Stimulated activated CD4-positive, alpha-beta T cell treated with anti-CD3 and anti-CD28 coated beads, Interleukin-15, amount 100 ng/mL, for 48 hours (primary cell): Measurements from ENCODE around the gene LTBP2.

Source experiments
- DNase-seq, 2 donors: peaks; one replicate each; pipeline ENCODE4 v3.0.0-alpha.2; 2020; ENCODE audit warnings: low read depth in 2 of 2

LTBP2 gene

DNA sequence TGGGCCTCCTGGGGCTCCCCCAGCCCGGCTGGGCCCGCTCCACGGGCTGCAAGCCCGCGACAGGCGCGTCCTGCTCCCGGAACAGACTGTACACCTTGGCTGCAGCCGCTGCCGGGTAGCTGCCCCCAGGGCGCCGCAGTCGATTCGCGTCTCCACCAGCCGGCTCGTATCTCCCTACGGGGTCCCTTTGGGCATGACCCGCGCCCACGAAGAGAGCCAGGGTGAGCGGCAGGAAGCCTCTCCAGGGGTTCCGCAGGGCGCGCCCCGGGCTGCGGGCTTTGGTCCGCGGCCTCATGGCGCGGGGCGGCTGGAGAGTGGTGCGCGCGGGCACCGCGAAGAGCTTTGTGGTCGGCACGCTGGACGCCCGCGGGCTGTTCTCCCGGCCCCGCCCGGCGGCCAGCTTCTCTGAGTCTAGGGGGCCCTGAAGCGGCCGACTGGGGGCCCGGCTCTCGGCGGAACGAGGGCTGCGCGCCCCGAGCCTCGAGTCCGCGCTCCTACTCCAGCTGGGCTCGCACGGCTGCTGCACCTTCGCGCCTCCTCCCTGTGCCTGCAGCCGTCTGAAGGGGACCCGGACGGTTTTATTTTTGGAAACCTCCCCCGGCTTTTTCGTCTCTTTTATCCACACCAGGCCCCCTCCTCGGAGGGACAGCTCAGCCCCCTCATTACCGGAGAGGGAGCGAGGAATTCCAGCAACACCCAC lies at the start of gene LTBP2:
Gene LTBP2, minus strand, starts transcription at position 588 of the 700 bp plus-strand sequence. Its CDS starts 293 bp downstream, at position 295.
- DNase-seq, result no peak

DNA sequence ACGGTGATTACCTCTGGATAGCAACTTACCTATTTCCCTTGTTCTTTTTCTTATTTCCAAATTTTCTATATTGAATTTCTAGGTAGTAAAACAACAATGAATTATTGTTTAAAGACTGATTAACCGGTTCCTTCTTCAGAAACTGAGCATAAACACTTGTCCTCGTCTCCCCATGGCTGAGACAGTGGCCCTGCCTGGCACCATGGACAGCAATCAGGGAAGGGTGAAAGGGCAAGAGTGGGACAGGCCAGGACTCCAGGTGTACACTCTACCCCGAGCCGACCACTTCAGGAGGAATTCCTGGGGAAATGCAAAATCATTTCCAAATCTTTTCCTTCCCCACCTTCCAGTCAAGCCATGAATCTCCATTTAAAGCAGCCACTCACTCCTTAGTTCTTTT lies 48.8 kb upstream of the LTBP2 start:
- no peak for DNase-seq

DNA sequence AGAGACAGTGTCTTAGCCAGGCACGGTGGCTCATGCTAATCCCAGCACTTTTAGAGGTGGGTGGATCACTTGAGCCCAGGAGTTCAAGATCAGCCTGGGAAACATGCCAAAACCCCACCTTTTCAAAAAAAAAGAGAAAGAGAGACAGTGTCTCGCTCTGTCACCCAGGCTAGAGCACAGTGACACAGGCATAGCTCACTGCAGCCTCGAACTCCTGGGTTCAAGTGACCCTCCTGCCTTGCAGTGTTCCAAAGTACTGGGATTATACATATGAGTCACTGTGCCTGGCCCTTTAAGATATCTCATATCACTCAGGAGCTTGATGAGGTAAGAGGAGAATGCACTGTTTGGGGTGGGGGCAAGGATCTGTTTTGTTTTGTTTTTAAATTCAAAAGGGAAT lies 48.1 kb upstream of the LTBP2 start:
- DNase-seq, result no peak

DNA sequence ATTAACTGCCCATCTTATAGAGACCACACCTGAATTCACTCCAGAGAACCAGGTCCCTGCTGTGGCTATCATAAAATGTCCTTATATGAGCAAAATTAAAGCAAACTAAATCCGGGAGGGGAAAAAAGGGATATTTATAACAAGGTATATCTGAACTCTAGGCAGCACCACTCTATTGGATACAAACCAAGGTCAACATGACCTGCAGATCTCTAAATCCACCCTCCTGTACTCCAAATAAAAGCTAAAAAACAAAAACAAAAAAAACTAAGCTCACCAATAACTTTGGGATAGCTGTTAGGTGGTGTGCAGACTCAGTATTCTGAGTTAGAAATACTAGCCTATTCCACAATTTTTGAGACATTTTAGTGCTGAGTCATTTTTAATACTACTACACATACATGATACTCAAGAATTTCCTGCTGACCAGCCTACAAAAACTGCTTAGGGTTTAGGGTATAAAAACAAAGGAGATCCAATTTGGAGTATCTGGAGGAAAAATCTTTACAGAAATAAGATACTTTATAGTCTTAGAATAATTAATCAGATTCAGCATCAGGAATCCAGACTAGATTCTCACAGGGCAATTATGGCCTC lies 46.6 kb upstream of the LTBP2 start:
- DNase-seq, result no peak

DNA sequence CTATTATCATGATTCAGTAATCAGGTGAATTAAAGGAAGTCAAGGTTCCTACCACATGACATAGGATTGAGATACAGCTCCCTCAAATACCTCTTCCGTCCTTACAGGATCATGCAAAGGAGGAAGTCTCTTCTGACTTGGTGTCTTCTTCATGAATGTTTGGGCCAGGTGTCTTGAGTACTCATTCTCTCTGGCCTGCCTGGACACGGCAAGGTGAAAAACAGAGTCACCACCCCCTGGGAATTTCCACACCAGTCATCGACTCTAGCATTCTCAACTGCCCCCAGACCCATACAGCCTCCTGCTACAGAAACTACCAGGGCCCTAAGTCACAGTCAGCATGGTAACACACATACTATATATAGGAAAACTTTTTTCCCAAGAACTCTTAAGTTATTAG lies 44.9 kb upstream of the LTBP2 start:
- DNase-seq, result no peak

DNA sequence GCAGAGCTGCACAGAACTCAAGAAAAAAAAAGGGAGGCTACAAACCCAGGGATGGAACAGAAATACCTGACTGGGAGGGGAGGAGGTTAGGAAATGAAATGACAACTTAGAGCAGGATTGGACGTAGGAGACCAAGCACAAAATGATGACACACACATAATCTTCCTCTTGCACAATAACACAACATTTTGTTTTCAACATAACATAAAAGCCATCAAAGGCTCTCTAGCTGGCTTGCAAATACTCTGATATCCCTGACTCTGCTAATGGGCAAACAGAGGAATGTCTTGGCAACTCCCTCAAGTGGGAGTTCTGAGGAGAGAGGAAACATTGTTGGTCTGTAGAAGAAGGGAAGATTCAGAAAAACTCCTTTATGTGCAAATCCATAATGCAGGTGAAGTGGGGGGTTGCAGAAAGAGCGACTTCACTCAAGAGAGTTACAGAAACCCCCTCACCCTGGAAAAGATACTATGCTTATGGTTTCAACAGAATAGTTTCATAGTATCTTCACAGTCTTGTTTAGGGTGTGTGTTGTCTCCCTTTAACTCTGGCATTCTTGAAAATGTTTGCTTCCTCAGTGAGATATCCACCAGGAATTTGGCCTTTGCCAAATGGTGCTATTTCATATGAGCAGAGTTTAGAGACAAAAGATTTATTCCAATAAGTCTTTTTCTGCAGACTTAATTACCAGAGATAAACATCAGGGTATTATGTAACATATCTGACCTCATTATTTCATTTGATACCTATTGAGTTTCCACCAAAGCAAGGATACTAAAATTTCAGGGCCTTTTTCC lies 43.8 kb upstream of the LTBP2 start:
- DNase-seq, result no peak

DNA sequence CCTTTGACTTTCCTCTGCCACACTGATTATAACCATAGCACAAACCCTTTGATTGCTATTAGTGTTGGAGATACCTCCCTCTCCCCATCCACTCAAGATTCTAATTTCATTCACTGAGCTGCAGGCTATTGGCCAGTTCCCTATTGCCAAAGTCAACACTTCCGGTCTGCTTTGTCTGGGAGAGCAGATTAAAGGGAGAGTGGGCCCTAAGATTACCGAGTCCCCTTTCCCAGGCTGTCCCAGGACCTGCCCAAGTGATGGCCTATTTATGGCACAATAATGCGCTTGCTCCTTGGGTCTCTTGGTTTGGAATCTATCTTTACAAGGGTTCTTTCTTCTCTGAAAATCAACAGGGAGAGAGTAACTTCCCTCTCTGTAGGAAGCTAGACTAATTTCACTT lies 42.9 kb upstream of the LTBP2 start:
- DNase-seq, result no peak

DNA sequence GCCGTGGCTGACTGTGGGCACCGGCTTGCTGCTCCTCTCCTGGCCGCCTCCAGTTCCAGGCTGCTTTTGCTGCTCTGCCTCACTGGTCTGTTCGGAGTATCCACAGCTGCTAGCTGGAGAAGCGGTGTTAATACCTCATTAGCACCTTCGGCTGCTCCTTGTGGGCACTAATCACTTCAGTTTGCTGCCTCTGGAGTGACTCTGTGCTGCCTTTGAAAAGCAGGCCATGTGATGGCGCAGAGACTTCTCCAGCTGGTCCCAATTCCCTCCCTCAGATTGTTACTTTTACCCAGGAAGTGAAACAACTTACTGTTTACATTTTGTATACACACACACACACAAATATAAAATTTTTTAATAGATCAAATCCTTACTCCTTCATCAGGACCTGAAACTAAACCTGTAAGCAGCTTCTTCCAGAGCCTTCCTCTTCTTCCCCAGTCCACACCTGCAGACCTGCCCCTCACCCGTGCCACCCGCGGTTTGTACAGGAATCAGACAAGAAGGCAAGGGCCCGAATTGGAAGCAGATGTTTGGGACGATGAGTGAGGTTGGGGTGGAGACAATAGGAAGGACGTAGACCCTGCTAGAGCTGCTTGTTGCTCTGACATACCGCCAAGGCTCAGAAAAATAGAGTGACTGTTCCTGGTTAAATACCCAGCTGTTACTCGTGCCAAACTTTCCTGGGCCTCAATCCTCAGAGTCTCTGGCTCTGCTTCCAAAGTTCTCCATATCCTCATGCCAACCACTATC lies 41.5 kb upstream of the LTBP2 start:
- no peak for DNase-seq

DNA sequence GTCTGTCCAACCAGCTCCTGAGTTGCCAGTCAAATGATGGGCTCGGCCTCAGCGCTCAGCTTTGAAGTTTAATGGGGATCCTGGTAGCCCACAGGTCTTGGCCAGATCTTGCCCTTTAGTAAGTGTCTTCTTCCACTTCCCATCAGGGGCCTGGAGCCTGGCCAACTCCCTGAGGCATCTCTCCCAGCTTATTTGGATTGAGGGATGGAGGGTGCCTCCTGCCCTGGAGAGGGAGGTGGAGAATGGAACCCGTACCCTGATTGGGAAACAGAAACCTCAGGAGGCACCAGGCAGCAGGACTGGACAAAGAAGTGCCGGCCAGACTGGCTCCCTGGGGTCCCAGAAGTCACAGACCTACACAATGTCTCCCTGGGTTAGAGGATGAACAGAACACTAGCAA lies 40.5 kb upstream of the LTBP2 start:
- DNase-seq, result no peak

DNA sequence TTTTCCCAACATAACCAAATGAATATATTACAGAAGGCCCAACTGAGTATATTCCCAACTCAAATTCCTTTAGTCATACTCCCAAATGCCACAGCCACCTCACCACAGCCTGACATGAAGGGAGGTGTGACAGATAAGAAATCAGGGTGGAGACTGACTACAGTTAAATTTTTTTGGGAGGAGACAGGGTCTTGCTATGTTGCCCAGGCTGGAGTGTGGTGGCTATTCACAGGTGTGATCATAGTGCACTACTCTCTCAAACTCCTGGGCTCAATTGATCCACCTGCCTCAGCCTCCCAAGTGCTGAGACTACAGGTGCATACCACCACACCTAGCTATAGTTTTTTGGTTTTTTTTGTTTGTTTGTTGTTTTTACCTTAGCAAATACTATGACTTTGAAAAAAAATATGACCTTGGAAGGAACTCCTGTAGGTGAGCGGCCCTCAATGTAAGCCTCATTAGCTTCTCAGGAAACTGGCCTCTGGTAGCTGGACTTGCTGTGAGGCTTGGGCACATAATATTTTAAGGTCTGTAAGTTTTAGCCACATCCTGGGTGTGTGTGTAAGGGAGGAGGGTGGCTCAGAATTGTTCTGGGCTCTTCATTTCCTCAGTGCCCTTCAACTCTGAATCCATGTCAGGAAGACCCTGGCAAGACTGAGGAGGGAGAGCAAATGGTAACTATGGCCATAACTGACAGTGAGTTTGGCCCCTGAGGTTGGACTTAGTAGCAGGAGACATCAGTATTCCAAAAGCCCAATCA lies 39.1 kb upstream of the LTBP2 start:
- no peak for DNase-seq

DNA sequence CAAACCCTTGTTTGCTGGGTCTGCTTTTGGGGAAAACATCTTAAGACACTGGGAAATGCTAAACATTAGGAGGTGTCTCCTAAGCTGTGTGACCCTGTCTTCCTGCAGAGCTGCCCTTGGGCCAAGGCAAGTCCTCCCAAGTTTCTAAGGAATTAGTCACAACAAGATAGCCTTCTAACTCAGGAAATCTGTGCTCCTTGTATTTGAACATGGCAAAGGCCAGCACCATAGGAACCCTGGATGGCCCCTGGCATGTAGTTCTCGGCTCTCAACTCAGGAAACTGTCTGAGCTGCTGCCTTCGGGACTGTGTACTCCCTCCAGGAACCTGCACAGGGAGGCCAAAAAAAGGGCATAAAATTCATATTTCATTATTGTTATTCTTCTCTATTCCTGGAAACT lies 37.6 kb upstream of the LTBP2 start:
- no peak for DNase-seq

DNA sequence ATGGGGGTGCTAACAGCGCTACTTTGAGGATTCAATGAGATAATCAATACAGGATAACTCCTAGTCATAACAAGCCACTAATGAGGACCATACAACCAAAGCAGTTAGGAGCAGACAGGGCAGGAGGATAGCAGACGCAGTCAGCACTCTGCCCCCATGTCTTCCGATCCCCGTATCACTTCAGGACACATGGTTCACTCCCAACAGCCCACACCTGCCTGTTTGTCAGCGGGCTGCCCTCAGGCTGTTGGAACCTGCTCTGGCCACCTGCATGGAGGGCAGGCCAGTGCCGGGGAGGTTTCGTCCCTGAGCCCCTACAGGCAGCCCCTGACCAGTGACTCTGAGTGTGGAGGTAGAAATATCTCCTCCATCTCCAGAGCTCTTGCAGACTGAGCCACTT lies 37.1 kb upstream of the LTBP2 start:
- no peak for DNase-seq

DNA sequence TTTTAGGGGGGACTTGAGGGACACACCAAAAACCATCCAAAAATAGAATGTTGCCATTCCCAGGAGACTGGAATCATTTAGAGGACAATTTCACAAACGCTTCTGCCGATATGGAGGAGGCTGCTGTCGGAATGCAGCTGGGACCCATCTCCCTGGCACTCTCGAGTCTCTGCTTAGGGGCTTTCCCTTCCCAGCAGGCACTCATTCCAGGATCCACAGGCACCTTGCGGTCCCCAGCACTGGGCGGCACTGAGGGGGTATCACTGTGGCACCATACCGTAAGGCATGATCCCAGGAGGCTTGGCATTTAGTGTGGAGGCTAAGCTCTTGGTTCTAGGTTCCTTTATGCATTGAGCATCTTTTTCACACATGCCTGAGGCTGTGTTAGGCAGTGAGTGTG lies 36.6 kb upstream of the LTBP2 start:
- no peak for DNase-seq

DNA sequence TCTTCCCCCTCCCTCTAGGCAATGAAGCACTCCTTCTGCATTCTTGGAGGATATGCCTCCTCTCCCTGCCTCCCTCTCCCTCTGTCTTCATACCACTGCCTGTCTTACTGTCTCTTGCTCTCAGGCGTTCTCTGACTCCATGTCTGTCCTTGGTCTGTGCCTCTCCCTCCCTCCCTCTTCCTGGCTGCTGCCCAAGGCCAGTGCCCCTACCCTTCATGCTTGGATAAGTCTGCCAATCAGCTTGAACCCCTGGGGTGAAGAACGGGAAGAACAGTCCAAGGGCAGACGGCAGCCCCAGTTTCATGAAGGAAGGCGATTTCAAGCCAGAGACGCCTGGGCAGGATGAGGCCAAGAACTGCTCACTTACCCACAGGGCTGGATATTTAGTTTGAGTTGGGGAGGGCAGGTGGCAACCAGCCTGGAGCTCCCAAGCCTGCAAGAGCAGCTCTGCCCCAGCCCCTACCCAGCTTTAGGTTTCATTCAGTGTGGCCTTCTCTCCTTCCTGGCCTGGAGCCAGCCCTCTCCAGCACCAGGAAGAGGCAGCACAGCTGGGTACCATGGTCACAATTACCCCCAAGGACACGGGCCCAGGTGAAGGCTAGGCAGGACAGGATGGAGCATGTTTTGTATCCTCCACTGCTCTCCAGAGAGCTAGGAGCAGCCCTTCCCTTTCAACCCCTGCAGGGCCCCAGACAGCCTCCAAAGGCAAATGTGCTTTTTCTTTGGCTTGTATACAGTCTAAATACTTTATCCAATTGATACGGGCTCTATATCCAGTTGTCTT lies 35.8 kb upstream of the LTBP2 start:
- no peak for DNase-seq

DNA sequence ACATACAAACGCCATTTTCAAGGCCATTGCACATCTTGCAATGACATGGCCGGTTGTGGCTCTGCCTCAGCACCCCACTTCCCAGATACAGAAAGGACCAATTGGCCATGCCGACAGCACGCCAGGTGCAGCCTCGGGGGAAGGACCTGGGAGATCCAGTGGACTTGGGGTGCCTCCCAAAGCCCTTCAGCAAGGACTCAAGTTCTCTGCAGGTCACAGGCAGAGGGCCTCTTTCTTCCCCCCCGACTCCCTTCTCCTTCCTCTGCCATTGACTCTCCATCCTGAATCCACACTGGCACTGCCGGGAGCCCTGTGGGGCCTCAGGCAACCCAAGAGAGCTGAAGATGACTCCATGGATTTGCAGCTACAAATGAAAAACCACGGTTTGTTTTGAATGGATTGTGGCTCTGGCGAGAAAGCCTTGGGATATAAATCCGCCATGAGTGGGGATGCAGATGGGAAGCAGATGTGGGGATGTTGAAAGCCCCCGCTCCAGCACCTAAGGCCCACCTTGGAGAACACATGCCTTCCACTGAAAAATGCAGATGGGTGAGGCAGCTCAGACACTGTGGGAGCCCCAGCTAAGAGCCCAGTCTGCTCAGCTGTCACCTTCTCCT lies 35.1 kb upstream of the LTBP2 start:
- DNase-seq, result no peak

DNA sequence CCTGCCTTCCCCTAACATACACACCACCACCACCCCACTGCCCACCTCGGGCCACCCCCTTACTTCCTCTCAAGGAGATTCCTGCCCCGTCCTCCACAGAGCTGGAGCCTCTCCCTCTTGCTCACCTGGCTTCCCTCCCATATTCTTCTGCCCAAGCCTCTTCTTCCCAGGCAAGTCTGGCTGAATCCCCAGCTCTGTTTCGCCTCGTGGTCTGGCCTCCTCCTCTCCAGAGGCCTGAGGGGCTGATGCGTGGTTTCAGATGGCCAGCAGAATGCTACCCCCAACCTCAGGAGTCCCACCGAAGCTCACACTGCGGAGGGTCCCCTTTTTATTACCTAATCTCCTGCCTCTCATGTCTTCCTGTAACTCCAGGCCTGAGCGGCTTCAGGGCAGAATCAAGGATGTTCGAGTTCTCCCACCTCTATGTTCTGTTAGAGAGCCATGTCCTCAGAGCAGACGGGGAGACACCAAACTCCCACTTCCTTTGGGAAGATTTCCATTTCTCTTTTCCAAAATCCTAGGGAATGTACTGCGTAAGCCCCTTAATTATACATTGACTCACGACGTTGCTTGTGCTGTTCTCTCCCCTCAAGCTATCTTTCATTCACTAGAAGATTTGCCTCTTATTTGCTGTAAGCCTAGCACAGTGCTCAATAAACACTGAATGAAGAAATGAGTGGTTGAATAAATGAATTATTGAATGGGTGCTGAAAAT lies 33.9 kb upstream of the LTBP2 start:
- DNase-seq, result no peak

DNA sequence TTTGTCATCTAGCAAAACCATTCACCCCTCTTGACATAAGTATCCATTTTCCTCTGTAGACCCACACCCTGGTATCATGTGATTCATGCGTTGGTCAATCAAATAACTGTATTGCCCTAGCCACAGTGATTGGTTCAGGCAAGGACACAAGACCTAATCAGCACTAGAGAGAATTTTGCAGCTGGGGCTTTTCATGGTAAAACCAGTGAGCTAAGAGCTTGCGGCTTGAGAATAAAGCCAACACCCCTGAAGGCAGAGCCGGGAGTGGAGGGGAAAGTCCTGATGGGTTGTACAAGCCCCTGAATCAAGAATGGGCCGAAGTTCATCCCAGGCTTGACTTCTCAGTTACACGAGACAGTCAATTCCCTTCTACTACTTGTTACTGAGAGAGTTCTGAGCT lies 33.2 kb upstream of the LTBP2 start:
- DNase-seq, result no peak

DNA sequence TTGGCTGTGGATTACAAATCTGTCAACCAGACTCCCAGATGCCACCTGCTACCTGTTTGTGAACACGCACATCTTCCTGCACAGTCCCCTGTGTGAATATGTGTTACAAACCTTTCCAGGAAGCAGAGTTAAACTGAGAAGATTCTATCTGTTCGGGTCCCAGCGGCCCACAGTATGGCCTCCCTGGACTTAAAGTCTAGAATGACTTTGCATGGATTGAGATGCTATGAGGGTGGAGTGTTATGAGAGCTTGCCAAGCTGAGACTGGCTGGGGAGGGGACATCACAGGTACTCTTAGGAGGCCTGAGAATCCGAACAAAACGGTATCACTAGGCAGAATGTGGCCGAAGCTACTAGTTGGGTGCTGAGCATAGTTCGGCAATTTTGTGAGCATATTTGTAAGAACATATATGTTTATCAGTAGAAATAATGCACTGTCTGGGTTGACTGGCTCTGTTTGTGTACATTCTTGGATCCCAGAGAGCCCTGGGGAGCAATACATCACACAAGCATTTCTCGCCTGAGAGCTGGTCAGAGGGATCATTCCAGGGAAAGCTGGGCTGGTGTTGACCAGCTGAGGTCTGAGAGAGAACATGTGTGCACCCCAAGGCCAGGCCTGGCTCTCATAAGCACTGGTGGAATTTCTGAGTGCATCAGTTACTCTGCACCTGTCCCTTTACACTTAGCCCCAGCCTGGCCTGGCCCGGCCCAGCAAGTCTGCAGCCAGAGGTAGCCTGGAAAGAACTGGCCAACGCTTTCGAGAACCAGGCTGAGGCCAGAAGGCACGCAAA lies 29.8 kb upstream of the LTBP2 start:
- DNase-seq, result no peak

DNA sequence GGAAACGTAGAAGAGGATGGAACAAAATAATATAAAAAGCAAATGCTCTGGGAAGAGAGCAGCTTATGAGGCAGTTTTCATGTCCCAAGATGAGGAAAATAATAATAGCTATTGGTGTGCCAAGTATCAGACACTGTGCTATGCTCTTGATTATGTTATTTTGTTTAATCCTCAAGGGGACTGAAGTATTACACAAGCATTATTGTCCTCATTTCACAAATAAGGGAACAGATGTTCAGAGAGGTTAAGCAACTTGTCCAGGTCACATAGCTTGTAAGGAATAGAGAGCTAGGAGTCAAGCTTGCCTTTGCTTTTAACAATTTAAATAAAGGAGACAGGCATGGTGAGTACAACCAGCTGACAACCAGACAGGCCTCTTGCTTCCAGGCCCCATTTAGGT lies 26.9 kb upstream of the LTBP2 start:
- DNase-seq, result no peak
